GM12878 (cell line): ENCODE data around the gene IQCH. TPM values are rescaled to one million over a fixed set of nuclear protein-coding genes. Genes with fewer than 3 reads are reported as not detected.

Experiments used
- ASH2L ChIP-seq: fragments of 300-600, 200-600 bp; sonication (generic); IDR thresholded peaks from 2 replicates; pipeline ENCODE4 v1.6.1; 2017; ENCODE audit warnings: low read depth, mild to moderate bottlenecking, borderline replicate concordance
- BACH1 ChIP-seq: fragments of 450-650 bp; IDR thresholded peaks from 2 replicates; pipeline ENCODE4 v1.6.1; 2017; ENCODE audit warnings: mild to moderate bottlenecking, borderline replicate concordance
- DPF2 ChIP-seq: fragments of 450-650 bp; IDR thresholded peaks from 2 replicates; pipeline ENCODE4 v1.6.1; 2017; ENCODE audit warnings: mild to moderate bottlenecking
- IRF3 ChIP-seq: fragments of 450-650 bp; IDR thresholded peaks from 2 replicates; pipeline ENCODE4 v1.6.1; 2014; ENCODE audit warnings: mild to moderate bottlenecking
- JUNB ChIP-seq: IDR thresholded peaks from 2 replicates; pipeline ENCODE4 v1.6.1; 2016; ENCODE audit warnings: antibody characterized with exemption, mild to moderate bottlenecking
- JUND ChIP-seq: IDR thresholded peaks from 2 replicates; pipeline ENCODE4 v1.6.1; 2012; ENCODE audit warnings: low read depth, mild to moderate bottlenecking, low read length, improper control_type of control experiment, moderate library complexity
- KAT2A ChIP-seq: conservative IDR thresholded peaks from 2 replicates; pipeline ENCODE4 v1.6.1; 2011; ENCODE audit warnings: low read depth, low read length; ENCODE audit not compliant: control insufficient read depth
- LARP7 ChIP-seq: fragments of 450-650 bp; IDR thresholded peaks from 2 replicates; pipeline ENCODE4 v1.6.1; 2017; ENCODE audit warnings: mild to moderate bottlenecking
- MXI1 ChIP-seq: fragments of 150-350 bp; IDR thresholded peaks from 2 replicates; pipeline ENCODE4 v1.6.1; 2011; ENCODE audit warnings: low read depth, mild to moderate bottlenecking, inconsistent platforms, low read length, improper control_type of control experiment
- NBN ChIP-seq: fragments of 450-650 bp; IDR thresholded peaks from 2 replicates; pipeline ENCODE4 v1.6.1; 2016
- NFYA ChIP-seq: IDR thresholded peaks from 2 replicates; pipeline ENCODE4 v1.6.1; 2011; ENCODE audit warnings: low read depth, mild to moderate bottlenecking, low read length, improper control_type of control experiment, borderline replicate concordance
- NR2C1 ChIP-seq: fragments of 450-650 bp; IDR thresholded peaks from 2 replicates; pipeline ENCODE4 v1.6.1; 2017; ENCODE audit warnings: antibody characterized with exemption, mild to moderate bottlenecking, moderate library complexity
- POU2F2 ChIP-seq: IDR thresholded peaks from 3 replicates; pipeline ENCODE4 v1.6.1; 2011; ENCODE audit warnings: low read depth, mild to moderate bottlenecking, low read length, borderline replicate concordance
- RAD51 ChIP-seq: fragments of 450-650 bp; IDR thresholded peaks from 2 replicates; pipeline ENCODE4 v1.6.1; 2016; ENCODE audit warnings: moderate library complexity, mild to moderate bottlenecking, inconsistent platforms
- RCOR1 ChIP-seq: conservative IDR thresholded peaks from 2 replicates; pipeline ENCODE4 v1.6.1; 2012; ENCODE audit warnings: low read depth, low read length, improper control_type of control experiment
- RFX5 ChIP-seq: IDR thresholded peaks from 2 replicates; pipeline ENCODE4 v1.6.1; 2011; ENCODE audit warnings: low read depth, low read length, improper control_type of control experiment
- SIX5 ChIP-seq: IDR thresholded peaks from 2 replicates; pipeline ENCODE4 v1.6.1; 2011; ENCODE audit warnings: mild to moderate bottlenecking, low read depth, low read length, moderate library complexity; ENCODE audit not compliant: severe bottlenecking
- SMAD5 ChIP-seq: IDR thresholded peaks from 2 replicates; pipeline ENCODE4 v1.6.1; 2016; ENCODE audit warnings: antibody characterized with exemption, low read depth
- SPI1 ChIP-seq: IDR thresholded peaks from 2 replicates; pipeline ENCODE4 v1.6.1; 2011; ENCODE audit warnings: low read depth, mild to moderate bottlenecking, low read length, moderate library complexity, borderline replicate concordance; ENCODE audit not compliant: insufficient read depth
- ZNF384 ChIP-seq: IDR thresholded peaks from 2 replicates; pipeline ENCODE4 v1.6.1; 2012; ENCODE audit warnings: low read depth, mild to moderate bottlenecking, low read length, improper control_type of control experiment, borderline replicate concordance
- polyA plus RNA-seq, 11 experiments: library from polyadenylated mRNA; depleted of rRNA in 4 of 11; unstranded in 6 of 11; stranded (reverse) in 5 of 11; fragments of >200 nt; fragmentation: Nextera tagmentation in 4 of 11; fragmentation: Illumina TruSeq in 1 of 11; extraction: Ambion mirVana in 4 of 11; extraction: Trizol in 1 of 11; gene quantifications; 1 replicate in 1 of 11; 2 replicates in 10 of 11; pipeline versions ENCODE4 v1.2.1 to v1.2.3, GENCODE V29; 2011 to 2016; ENCODE audit warnings: inconsistent platforms in 2 of 11, missing spikeins in 2 of 11, low read depth in 1 of 11
- total RNA-seq, 4 experiments: library from RNA; depleted of rRNA in 3 of 4; stranded (reverse); fragments of >200 nt in 3 of 4; fragmentation: Illumina TruSeq in 1 of 4; extraction: Trizol in 1 of 4; gene quantifications; 2 replicates each; pipeline versions ENCODE4 v1.2.1 to v1.2.3, GENCODE V29; 2013 to 2021
- TF ChIP-seq, protein P1 (sequence below): fragments of 450-650 bp; IDR thresholded peaks from 2 replicates; pipeline ENCODE4 v1.6.1; 2017; ENCODE audit warnings: mild to moderate bottlenecking, moderate library complexity
- TF ChIP-seq, protein P2 (sequence below): fragments of 150-350 bp; IDR thresholded peaks from 2 replicates; pipeline ENCODE4 v1.6.1; 2016; ENCODE audit warnings: low read depth, low read length

The IQCH gene
- total and polyA plus RNA-seq, 10 of the 15 experiments (the other 5 are each of a cell fraction or from before 2014, with no cell fraction given) = 0.29 to 1.3 (median 0.99) TPM

DNA sequence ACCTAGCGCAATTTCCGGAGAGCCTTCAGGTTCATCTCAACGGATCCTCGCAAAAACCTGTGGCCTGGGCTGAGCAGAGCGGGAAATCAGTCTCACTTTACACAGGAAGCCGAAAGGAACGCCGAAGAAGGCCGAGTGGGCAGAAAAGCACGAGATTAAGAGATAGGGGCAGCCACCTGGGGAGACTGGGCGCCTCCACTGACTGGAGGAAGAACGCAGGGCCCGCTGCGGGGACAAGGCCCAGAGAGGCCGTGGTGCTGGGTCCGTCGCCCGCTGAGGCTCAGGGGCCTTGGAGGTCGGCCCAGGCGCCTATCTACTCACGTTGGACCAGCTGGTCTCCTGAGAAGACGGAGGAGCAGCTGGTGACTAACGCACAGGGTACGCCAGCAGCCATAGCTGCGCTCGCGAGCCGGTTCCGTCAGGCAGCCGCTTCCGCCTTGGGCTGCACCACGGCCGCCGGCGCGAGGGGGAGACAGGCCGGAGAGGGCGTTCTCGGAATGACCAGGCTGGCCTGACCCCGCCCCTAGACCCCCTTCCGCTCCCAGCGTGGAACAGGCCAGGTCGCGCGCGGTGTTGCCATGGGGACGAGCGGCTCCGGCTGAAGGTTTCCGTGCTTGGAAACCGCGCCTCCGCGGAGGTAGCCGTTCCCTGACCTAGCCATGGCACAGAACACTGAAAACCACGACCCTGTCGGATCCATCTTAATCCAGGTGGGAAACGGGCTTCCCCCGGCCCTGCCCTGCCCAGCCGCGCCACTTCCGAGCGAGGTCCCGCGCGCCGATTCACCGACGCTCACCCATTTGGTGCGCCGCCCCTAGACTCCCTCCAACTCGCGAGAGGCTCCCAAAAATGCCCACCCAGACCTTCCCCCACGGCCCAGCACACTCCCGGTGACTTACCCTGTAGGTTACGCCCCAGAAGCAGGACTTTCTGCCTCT, at the start of gene IQCH, which contains the start of gene AAGAB (continued):
- TF ChIP-seq, protein P1, sequence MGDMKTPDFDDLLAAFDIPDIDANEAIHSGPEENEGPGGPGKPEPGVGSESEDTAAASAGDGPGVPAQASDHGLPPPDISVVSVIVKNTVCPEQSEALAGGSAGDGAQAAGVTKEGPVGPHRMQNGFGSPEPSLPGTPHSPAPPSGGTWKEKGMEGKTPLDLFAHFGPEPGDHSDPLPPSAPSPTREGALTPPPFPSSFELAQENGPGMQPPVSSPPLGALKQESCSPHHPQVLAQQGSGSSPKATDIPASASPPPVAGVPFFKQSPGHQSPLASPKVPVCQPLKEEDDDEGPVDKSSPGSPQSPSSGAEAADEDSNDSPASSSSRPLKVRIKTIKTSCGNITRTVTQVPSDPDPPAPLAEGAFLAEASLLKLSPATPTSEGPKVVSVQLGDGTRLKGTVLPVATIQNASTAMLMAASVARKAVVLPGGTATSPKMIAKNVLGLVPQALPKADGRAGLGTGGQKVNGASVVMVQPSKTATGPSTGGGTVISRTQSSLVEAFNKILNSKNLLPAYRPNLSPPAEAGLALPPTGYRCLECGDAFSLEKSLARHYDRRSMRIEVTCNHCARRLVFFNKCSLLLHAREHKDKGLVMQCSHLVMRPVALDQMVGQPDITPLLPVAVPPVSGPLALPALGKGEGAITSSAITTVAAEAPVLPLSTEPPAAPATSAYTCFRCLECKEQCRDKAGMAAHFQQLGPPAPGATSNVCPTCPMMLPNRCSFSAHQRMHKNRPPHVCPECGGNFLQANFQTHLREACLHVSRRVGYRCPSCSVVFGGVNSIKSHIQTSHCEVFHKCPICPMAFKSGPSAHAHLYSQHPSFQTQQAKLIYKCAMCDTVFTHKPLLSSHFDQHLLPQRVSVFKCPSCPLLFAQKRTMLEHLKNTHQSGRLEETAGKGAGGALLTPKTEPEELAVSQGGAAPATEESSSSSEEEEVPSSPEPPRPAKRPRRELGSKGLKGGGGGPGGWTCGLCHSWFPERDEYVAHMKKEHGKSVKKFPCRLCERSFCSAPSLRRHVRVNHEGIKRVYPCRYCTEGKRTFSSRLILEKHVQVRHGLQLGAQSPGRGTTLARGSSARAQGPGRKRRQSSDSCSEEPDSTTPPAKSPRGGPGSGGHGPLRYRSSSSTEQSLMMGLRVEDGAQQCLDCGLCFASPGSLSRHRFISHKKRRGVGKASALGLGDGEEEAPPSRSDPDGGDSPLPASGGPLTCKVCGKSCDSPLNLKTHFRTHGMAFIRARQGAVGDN = 0 out of 2 replicates have a peak, but pooled peaks have one; percentile 12
- TF ChIP-seq NBN = peak; percentile 73; the same call in 1 of the 2 replicates
- no peak for TF ChIP-seq RAD51
- peak; percentile 61; the same call in 1 of the 2 replicates for TF ChIP-seq IRF3
- no peak for TF ChIP-seq ZNF384
- peak; percentile 96 for TF ChIP-seq LARP7
- peak; percentile 55; the same call in 1 of the 2 replicates for TF ChIP-seq NR2C1
- TF ChIP-seq DPF2 = peak; percentile 69
- TF ChIP-seq BACH1 = peak; percentile 78
- TF ChIP-seq MXI1 = peak; percentile 92
- TF ChIP-seq KAT2A = no peak
- TF ChIP-seq RCOR1 = no peak
- peak; percentile 100 for TF ChIP-seq JUND
- TF ChIP-seq RFX5 = peak; percentile 94
- TF ChIP-seq NFYA = no peak
- TF ChIP-seq SIX5 = peak; percentile 74
- peak; percentile 53; the same call in 2 of the 3 replicates for TF ChIP-seq POU2F2
- TF ChIP-seq, protein P2, sequence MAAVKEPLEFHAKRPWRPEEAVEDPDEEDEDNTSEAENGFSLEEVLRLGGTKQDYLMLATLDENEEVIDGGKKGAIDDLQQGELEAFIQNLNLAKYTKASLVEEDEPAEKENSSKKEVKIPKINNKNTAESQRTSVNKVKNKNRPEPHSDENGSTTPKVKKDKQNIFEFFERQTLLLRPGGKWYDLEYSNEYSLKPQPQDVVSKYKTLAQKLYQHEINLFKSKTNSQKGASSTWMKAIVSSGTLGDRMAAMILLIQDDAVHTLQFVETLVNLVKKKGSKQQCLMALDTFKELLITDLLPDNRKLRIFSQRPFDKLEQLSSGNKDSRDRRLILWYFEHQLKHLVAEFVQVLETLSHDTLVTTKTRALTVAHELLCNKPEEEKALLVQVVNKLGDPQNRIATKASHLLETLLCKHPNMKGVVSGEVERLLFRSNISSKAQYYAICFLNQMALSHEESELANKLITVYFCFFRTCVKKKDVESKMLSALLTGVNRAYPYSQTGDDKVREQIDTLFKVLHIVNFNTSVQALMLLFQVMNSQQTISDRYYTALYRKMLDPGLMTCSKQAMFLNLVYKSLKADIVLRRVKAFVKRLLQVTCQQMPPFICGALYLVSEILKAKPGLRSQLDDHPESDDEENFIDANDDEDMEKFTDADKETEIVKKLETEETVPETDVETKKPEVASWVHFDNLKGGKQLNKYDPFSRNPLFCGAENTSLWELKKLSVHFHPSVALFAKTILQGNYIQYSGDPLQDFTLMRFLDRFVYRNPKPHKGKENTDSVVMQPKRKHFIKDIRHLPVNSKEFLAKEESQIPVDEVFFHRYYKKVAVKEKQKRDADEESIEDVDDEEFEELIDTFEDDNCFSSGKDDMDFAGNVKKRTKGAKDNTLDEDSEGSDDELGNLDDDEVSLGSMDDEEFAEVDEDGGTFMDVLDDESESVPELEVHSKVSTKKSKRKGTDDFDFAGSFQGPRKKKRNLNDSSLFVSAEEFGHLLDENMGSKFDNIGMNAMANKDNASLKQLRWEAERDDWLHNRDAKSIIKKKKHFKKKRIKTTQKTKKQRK = no peak
- TF ChIP-seq SMAD5 = peak; percentile 48; the same call in 1 of the 2 replicates
- no peak for TF ChIP-seq ASH2L
- peak; percentile 26; the same call in 1 of the 2 replicates for TF ChIP-seq SPI1
- no peak for TF ChIP-seq JUNB
